GM18520 (cell line): ENCODE data around the gene EXOC4.

Source experiments
- ATAC-seq: cut with Tn5 transposase; IDR thresholded peaks from one replicate; pipeline ENCODE4 v1.9.1; 2021; ENCODE audit not compliant: unreplicated experiment

The EXOC4 gene

GRCh38 chr7:133853706-133854276 is 600.9 kb downstream of the EXOC4 start:
- peak; percentile 41 for ATAC-seq

DNA sequence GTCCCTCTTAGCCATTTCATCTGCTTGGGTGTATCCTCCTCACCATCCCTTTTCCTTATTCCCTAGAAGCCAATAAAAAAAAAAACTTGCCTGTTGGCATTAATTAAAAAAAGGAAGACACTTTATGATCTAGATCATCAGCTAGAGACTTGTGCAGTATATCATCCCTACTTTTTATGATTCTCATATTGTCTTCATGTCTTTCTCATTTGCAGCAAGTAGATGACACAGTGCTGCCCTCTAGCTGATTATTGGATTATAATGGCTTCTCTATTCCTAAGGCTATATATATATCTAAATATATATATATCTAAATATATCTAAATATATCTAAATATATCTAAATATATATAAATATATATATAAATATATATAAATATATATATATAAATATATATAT is 601.9 kb downstream of the EXOC4 start:
- no peak for ATAC-seq

DNA sequence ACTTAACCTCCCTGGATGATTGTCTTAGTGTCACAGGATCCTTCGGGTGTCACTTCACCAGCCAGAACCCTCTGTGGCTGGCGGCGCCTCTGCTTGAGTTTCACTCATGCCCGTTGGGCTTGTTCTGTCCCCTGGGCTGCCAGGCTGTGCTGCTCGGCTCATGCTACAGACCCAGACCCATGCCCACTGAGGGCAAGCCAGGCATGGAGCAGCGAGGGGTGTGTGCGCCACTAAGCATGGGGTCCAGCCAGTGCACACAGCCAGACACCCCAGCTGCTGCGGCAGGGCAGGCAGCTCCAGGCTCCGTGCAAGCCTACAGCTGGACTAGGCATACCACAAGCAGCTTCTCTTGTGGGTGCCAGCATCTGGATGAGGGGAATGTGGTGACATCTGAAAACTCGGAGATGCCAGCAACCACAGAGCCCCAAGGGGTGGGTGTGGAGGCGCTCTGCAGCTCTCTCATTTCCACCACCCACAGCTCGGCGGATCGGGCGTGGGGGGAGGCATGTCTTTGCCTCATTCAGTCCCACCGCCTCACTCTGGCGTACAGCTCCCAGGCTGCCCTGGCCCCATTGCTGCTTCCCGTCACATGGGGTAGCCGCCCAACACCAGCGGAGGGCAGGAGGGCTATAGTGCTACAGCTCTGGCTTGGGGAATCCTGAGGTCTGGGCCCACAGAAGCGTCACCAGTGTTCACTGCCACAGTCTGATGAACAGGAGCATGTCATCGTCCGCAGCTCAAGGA is 604.7 kb downstream of the EXOC4 start:
- no peak for ATAC-seq

DNA sequence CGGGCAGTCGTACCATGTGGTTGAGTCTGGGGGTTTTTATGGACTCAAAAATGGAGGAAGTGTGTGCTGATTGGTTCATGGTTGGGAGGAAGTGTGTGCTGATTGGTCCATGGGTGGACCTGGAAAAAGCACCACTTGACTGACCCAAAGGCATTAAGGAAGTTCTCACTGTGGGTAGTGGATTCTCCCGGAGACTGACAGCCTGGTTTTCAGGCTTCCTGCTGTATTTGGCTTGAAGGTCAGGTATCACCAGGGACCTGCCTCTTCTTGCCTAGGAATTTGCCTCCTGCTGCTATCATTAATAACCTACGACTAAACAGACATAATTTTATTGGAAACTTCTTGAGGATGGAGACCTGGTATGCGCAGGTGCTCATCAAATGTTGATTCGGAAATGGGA is 605.4 kb downstream of the EXOC4 start:
- no peak for ATAC-seq

GRCh38 chr7:133859231-133859630 is 606.4 kb downstream of the EXOC4 start:
- ATAC-seq, result no peak

GRCh38 chr7:133859871-133860450 is 607.1 kb downstream of the EXOC4 start:
- no peak for ATAC-seq

DNA sequence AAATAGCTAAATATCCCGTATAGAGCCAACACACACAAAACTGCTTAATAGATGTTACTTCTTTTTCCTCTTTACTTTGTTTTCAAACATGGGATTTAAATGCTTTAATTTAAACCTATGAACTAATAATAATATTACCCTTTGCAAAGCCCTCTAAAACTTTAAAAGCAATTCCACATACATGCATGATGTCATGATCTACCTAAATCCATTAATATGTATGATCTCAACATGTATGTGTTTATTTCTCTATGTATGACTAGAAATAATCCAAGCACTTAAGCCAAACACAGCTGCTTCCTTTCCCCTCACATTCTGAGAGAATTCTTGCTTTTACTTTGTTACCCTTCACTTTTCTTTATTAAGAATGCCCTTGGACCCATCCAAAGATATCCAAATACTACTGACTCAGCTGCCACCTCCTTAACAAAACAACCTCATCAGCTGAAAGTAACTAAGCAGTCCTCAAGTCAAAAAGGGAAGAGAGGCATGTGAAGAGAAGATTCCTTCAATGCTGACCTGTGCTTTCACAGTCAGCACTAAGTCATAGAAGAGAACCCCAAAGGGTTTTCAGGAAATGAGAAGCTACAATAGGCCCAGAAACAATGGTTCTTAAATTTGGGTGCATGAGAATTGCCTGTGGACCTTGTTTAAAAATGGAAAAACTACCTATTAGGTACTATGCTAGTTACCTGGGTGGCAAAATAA is 607.9 kb downstream of the EXOC4 start:
- no peak for ATAC-seq

DNA sequence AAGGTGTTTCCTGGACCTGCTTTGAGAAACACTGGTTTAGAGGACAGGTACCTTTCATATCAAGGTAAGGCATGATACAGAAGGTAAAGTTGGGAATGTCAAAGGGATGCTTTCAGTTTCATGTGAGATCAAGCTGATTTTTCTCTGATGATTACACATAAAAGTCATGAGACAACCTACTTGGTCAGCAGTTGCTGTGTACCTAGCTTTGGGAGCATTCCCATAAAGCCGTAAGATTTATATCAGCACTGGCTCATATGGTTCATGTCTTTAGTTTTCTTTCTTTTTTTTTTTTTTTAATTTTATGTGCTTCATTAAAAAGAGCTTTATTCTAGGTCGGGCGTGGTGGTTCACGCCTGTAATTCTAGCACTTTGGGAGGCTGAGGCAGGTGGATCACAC is 609.0 kb downstream of the EXOC4 start:
- no peak for ATAC-seq

GRCh38 chr7:133863362-133864061 is 610.6 kb downstream of the EXOC4 start:
- no peak for ATAC-seq

DNA sequence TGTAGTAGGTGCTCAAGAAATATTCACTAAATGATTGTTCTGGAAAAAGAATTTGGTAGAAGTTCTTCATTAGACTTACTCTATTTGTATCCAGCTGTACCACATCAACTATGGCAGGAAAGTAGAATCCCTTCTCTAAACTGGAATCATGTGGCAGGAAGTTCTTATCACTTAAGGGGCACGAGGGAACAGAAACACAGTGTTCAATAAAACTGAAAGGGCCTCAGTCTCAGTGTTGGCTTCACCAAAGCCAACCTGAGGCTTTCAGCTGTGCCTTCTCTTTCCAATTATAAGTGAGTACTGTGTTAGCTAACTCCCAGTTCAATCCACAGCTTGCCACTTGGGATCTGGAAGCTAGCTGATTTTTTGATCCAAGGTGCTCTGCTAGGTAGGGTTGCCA is 616.7 kb downstream of the EXOC4 start:
- ATAC-seq, result no peak

GRCh38 chr7:133871757-133872156 is 618.9 kb downstream of the EXOC4 start:
- no peak for ATAC-seq

- ATAC-seq, result no peak
Observed at GRCh38 chr7:133873187-133873586, 620.3 kb downstream of the EXOC4 start.

- ATAC-seq, result no peak
Observed at GRCh38 chr7:133873631-133874030, 620.8 kb downstream of the EXOC4 start.

- ATAC-seq, result no peak
Observed at GRCh38 chr7:133883591-133883990, 630.7 kb downstream of the EXOC4 start.

- ATAC-seq, result no peak
Observed at GRCh38 chr7:133885213-133885612, 632.3 kb downstream of the EXOC4 start.

DNA sequence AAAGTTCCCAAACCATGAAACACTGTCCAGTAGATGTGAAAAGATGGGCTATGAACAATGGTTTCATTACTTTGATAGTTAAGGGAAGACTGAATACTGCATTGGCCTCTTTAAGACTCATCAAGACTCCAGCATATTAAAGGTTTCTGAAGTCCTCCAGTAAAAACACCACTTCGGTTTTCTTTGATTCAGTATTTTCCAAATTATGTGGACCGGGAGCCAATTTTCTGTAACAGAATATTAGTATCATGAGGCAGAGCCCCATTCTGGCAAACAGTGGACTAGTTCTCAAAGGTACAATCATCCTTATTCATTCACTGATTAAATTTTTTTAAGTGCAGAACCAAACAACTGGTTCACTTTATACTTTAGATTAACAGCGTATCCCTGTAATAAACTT is 633.2 kb downstream of the EXOC4 start:
- ATAC-seq, result no peak

DNA sequence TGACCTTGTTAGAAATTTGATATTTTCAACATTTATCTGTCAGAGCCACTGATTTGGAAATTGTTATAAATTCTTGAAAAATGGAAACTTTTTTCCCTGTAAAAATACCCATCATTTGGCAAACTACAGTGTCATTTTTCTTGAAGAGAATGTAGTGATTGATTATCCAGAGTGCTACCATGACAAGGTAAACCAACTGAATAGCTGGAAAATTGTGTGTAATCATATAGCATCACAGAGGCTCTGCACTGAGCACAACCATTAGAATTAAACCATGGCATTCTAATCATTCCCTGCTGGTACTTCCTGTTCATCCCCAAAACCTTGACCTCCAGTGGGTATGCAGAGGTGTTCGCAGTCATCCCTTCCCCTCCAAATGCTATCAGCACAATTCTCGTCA is 633.9 kb downstream of the EXOC4 start:
- no peak for ATAC-seq

GRCh38 chr7:133887459-133887858 is 634.6 kb downstream of the EXOC4 start:
- no peak for ATAC-seq

DNA sequence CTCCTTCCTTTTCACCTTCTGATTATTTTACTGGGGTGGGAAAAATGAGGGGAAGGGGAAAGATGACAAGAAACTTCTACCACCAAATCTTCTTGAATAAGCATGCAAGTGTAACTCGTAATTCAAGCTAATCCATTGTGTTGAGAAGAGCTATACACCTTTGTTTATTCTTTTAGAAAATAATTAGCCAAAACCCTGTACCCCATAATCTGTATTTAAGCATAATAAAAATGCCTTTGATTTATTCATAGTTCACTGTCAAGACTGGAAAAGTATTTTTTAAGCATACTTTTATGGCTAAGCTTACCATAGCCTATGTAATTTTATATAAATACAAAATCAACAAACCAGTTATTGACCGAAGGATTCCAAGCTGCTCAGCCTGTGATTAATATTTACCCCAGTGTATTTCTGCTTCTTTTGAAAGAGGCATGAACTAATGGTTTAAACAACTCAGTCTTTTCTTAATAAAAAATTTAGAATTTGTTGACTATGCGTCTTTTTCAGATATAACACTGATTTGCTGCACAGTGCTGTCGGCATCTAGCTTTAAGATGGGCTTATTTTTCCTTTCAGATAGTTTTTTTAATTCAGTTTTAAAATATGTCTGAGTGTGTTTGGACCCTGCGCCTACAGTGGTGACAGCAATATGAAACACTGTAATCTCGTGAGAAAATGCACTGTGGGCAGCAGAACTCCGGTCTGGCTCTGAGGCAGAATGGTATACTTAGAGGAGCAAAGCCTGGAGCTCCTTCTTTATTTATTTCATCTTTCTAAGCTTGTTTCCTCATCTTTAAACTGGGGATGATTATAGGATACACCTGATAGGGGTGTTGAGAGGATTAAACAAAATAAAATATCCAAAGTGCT is 635.4 kb downstream of the EXOC4 start:
- ATAC-seq, result no peak

DNA sequence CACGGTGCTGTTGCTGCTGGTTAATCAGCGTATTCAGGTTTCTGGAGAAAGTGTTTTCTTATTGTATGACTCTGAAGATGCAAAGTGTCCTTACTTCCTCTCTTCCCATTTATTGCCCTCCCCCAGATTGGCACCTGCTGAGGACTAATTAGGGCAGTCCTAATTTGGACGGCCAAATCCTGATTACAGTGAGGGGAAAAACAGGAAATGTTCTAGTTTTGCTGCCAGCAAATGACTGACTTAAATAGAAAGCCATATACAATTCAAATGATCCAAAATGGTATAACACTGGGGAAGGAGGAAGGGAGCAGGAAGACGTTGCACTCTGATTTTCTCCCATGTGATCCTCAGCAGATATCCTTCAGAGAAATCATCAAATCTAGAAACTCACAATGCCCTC is 651.9 kb downstream of the EXOC4 start:
- no peak for ATAC-seq
